GM11168 (cell line): ENCODE measurements around the gene MIAT.

Source experiments
- in situ Hi-C: fragments of 300-500 bp; cut with MboI; formaldehyde crosslinking; loops from one replicate; pipeline ENCODE4 v1.12.0; 2022; ENCODE audit warnings: low sequenced_read_pairs; ENCODE audit not compliant: unreplicated experiment

Gene MIAT

DNA sequence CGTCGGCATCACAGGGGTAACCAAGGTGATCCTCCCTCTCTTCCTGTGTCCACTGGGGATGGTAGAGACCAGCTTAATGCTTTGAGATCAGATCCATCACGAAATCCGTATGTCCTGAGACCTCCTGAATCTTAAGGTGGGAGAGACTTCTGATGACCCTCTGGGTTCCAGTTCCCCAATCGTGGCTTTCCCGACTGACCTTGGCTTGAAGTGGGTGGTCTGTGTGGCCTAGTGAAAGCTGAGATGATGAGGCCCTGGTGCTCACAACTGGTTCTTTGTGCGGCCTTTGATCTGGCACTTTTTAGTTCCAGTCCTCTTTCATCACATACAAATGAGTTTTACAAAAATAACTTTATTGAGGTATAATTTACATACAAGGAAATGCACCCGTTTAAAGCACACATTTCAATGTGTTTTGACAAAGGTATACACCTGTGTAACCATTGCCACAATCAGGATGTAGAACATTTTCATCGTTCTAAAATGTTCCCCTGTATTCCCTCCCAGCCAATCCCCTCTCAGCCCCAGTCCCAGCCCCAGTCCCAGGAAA lies 6.1 kb downstream of the MIAT start:
- in situ Hi-C loops: loop anchor here (10.0 to 25.0 kb wide), 2 partner anchors 159 to 276 kb away; no protein-coding TSS in a partner anchor

DNA sequence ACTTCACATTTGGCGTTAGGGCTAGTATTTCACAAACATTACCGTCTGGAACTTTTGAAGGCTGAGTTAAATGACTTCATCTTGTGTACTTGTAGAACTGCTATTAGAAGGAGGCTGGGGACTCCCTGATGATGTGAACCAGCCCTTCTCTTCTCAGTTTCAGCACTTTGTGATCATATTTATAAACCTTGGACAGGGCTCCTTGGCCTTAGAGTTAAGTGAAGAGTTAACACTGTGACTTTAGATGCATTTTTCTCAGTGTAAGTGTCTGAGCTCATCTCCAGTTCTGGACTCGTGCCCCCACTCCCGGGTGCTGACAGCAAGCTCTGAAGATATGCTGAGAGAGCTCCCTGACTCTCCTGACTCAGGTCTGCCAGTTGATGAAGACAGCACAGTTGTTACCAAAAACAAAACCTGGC lies 8.4 kb downstream of the MIAT start:
- in situ Hi-C loops: loop anchor here (10.0 to 25.0 kb wide), 2 partner anchors 161 to 279 kb away; no protein-coding TSS in a partner anchor

GRCh38 chr22:26667140-26667539 lies 9.8 kb downstream of the MIAT start:
- in situ Hi-C loops: loop anchor here (10.0 to 25.0 kb wide), 2 partner anchors 162 to 280 kb away; no protein-coding TSS in a partner anchor

- in situ Hi-C loops: loop anchor here (10.0 to 25.0 kb wide), 2 partner anchors 164 to 282 kb away; no protein-coding TSS in a partner anchor
Measured at GRCh38 chr22:26669060-26669481, 11.7 kb downstream of the MIAT start.

GRCh38 chr22:26670459-26670858 lies 13.1 kb downstream of the MIAT start:
- in situ Hi-C loops: loop anchor here (25.0 kb wide), 1 partner anchor 283 kb away; no protein-coding TSS in a partner anchor

- in situ Hi-C loops: loop anchor here (25.0 kb wide), 1 partner anchor 284 kb away; no protein-coding TSS in a partner anchor
Measured at GRCh38 chr22:26671317-26672059, 14.1 kb downstream of the MIAT start.

DNA sequence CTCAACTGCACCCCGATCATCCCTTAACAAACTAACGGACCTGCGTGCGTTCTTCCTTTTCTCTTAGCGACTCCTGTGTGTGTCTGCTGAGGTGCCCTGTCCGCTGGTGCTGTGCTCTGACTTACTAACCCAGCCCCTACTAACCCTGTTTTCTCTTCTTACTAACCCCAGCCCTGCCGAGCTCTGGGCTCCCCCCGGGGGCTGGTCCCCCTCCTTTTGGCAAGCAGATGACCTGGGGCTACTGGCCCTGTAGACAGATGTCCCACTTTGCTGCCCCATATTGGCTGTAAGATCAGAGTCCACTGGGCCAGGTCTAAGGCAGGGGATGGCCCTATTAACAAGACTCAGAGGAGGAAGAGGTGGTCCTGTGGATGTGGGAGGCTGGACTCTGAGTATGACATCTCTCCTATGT lies 14.7 kb downstream of the MIAT start:
- in situ Hi-C loops: loop anchor here (25.0 kb wide), 1 partner anchor 285 kb away; no protein-coding TSS in a partner anchor

GRCh38 chr22:26672590-26673468 lies 15.4 kb downstream of the MIAT start:
- in situ Hi-C loops: loop anchor here (25.0 kb wide), 1 partner anchor 286 kb away; no protein-coding TSS in a partner anchor

DNA sequence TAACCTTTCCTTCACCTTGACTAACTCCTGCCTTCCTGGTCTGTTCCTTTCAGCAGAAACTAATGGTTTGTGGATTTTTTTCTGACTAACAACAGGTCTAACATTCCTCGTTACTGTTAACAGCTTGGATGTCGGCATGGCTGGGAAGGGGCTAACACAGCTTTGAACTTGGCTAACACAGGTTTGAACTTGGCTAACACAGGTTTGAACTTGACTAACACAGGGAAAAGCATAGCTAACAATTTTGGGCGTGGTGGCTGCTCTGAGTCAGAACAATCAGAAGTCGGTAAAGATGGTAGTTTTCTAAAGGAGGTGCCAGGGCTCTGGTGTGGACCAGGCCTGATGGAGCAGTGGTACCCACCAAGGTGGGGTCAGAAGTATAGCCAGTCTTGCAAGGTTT lies 16.1 kb downstream of the MIAT start:
- in situ Hi-C loops: loop anchor here (25.0 kb wide), 1 partner anchor 286 kb away; no protein-coding TSS in a partner anchor

- in situ Hi-C loops: loop anchor here (25.0 kb wide), 1 partner anchor 287 kb away; no protein-coding TSS in a partner anchor
Measured at GRCh38 chr22:26674211-26675190, 17.1 kb downstream of the MIAT start.

- in situ Hi-C loops: no loop called here
Measured at GRCh38 chr22:26675687-26676268, 18.4 kb downstream of the MIAT start.

- in situ Hi-C loops: no loop called here
Measured at GRCh38 chr22:26677217-26677616, 19.8 kb downstream of the MIAT start.

GRCh38 chr22:26679003-26679629 lies 21.7 kb downstream of the MIAT start:
- in situ Hi-C loops: no loop called here

GRCh38 chr22:26680485-26680884 lies 23.1 kb downstream of the MIAT start:
- in situ Hi-C loops: no loop called here

DNA sequence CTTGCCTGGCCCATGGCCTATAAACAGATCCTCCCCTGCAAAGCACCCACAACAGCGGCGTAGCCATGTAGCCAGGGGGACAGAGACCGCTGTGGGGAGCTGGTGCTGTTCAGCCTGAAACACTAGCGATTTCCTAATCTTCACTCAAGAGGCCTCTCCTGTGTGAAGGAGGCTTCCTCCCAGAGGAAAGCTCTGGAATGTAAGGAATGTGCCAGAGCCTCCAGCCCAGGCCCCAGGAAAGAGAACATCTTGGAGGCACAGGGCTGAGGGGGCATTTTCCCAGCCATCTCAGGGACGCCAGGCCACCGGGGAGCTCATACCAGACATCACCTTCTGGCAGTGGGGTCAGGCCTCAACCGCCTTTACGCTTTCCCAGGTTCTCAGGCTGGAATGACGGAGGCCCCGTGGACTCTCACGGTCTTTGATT lies 24.0 kb downstream of the MIAT start:
- in situ Hi-C loops: no loop called here

DNA sequence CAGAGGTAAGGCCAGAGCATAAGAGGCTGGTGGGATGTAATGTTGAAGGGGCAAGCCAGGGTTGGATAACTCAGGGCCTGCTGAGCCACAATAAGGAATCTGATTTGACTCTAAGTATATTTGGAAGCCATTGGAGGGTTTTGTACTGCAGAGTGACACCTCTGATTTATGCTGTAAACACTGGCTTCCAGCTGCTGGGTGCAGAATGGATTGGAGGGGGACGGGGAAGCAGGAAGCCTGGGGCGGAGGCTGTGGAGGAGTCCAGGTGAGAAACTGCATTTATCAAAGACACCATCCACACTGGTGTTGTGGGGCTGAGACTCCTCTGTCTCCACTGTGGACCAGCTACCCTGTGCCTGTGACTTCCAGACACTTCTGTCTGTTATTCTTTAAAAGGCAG lies 26.8 kb downstream of the MIAT start:
- in situ Hi-C loops: no loop called here

GRCh38 chr22:26685601-26686000 lies 28.2 kb downstream of the MIAT start:
- in situ Hi-C loops: no loop called here

DNA sequence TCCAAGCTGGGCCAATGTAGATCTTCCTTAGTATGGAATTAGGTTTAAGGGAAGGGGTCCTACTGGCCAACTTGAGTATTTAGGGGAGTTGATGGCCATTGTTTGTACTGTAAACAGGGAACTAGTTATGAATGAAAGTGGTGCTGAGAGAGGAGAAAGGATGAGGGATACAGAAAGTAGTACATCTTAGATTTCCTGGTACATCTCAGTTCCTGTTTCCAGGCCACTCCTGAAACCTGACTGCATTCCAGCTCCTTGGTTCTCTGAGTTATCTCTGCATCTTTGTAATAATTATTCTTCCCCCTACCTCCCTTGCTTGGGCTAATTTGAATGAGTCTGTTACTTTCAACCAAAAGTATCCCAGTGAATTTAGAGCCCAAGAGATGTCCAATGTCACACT lies 30.1 kb downstream of the MIAT start:
- in situ Hi-C loops: no loop called here
